Measurements from ENCODE around the gene SCMH1. TPM values are rescaled to one million over a fixed set of nuclear protein-coding genes. Genes with fewer than 3 reads are reported as not detected.
A peak's percentile ranks its signal among the peaks of the same experiment; 100 is the strongest.

Gene SCMH1
- total RNA-seq, 1 experiment from 2014 or later = 19.4 TPM

DNA sequence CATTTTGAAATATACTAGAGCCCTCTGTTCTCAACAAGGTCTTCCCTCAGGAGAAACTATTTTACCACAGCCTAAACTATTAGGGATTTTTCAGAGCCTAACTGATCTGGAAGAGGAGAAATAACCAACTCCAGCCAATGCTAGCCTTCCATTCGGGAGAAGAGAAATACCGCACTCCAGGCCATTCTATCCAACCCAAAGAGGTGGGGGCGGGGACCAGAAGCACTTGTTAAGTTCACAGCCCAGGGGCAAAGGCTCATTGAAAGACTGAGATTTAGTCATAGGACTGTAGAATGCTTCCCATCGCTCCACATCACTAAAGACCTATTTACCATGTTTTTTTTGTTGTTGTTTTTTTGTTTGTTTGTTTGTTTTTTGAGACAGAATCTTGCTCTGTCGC lies 185.2 kb downstream of the SCMH1 start (continued):
- TF ChIP-seq, protein P1, sequence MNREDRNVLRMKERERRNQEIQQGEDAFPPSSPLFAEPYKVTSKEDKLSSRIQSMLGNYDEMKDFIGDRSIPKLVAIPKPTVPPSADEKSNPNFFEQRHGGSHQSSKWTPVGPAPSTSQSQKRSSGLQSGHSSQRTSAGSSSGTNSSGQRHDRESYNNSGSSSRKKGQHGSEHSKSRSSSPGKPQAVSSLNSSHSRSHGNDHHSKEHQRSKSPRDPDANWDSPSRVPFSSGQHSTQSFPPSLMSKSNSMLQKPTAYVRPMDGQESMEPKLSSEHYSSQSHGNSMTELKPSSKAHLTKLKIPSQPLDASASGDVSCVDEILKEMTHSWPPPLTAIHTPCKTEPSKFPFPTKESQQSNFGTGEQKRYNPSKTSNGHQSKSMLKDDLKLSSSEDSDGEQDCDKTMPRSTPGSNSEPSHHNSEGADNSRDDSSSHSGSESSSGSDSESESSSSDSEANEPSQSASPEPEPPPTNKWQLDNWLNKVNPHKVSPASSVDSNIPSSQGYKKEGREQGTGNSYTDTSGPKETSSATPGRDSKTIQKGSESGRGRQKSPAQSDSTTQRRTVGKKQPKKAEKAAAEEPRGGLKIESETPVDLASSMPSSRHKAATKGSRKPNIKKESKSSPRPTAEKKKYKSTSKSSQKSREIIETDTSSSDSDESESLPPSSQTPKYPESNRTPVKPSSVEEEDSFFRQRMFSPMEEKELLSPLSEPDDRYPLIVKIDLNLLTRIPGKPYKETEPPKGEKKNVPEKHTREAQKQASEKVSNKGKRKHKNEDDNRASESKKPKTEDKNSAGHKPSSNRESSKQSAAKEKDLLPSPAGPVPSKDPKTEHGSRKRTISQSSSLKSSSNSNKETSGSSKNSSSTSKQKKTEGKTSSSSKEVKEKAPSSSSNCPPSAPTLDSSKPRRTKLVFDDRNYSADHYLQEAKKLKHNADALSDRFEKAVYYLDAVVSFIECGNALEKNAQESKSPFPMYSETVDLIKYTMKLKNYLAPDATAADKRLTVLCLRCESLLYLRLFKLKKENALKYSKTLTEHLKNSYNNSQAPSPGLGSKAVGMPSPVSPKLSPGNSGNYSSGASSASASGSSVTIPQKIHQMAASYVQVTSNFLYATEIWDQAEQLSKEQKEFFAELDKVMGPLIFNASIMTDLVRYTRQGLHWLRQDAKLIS (CRISPR knock-in tag; IDR thresholded peaks at IDR 0.05; ENCODE audit: borderline replicate concordance) = no peak
- no peak for TF ChIP-seq FOXK1 (CRISPR knock-in tag; IDR thresholded peaks at IDR 0.05)
- TF ChIP-seq NR2C2 (CRISPR knock-in tag; IDR thresholded peaks at IDR 0.05) = no peak
- TF ChIP-seq KAT7 (CRISPR knock-in tag; IDR thresholded peaks at IDR 0.05; ENCODE audit: borderline replicate concordance) = no peak

DNA sequence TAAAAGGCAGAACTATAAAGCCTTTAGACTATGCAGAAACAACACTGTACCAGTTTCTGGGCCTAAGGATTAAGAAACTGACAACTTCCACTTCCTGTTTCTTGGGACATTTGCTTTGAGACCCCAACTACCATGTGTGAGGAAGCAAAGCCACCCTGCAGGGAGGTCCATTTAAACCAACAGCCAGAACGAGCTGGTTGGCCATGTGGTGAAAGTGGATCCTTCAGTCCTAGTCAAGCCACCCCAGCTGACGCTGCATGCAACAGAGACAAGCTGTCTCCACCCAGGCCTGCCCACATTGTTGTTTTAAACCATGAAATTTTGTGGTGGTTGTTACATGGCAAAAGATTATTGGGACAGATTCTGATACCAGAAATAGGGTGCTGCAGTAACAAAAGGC lies 188.8 kb downstream of the SCMH1 start:
- Mint-ChIP-seq H3K27ac (peak overlapping the region; percentile 53), H3K9me3 (peaks cover 3% of the 10 kb centered on the region), H3K4me3 (no peak overlapping the region), H3K27me3 (ENCODE audit: low read depth) (no peaks in the 10 kb centered on the region), H3K36me3 (peaks cover 13% of the 10 kb centered on the region), H3K4me1 (peaks cover 4% of the 10 kb centered on the region)
- ChIA-PET POLR2A (interaction anchor here (0.5 kb wide), 1 partner anchor 33 kb away, joined by 5 read pairs; no protein-coding TSS in a partner anchor), CTCF (interaction anchor here (0.6 kb wide), 1 partner anchor 17 kb away, joined by 3 read pairs; no protein-coding TSS in a partner anchor)
- TF ChIP-seq, protein P1 (CRISPR knock-in tag; IDR thresholded peaks at IDR 0.05; ENCODE audit: borderline replicate concordance) = no peak
- TF ChIP-seq MYBL2 (CRISPR knock-in tag; IDR thresholded peaks at IDR 0.05) = no peak
- no peak for TF ChIP-seq JAZF1 (CRISPR knock-in tag; IDR thresholded peaks at IDR 0.05)
- TF ChIP-seq, protein P2, sequence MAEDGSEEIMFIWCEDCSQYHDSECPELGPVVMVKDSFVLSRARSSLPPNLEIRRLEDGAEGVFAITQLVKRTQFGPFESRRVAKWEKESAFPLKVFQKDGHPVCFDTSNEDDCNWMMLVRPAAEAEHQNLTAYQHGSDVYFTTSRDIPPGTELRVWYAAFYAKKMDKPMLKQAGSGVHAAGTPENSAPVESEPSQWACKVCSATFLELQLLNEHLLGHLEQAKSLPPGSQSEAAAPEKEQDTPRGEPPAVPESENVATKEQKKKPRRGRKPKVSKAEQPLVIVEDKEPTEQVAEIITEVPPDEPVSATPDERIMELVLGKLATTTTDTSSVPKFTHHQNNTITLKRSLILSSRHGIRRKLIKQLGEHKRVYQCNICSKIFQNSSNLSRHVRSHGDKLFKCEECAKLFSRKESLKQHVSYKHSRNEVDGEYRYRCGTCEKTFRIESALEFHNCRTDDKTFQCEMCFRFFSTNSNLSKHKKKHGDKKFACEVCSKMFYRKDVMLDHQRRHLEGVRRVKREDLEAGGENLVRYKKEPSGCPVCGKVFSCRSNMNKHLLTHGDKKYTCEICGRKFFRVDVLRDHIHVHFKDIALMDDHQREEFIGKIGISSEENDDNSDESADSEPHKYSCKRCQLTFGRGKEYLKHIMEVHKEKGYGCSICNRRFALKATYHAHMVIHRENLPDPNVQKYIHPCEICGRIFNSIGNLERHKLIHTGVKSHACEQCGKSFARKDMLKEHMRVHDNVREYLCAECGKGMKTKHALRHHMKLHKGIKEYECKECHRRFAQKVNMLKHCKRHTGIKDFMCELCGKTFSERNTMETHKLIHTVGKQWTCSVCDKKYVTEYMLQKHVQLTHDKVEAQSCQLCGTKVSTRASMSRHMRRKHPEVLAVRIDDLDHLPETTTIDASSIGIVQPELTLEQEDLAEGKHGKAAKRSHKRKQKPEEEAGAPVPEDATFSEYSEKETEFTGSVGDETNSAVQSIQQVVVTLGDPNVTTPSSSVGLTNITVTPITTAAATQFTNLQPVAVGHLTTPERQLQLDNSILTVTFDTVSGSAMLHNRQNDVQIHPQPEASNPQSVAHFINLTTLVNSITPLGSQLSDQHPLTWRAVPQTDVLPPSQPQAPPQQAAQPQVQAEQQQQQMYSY (CRISPR knock-in tag; IDR thresholded peaks at IDR 0.05) = no peak
- TF ChIP-seq TEAD1 (CRISPR knock-in tag; IDR thresholded peaks at IDR 0.05) = no peak
- no peak for TF ChIP-seq EMX1 (CRISPR knock-in tag; IDR thresholded peaks at IDR 0.05)
- TF ChIP-seq, protein P3, sequence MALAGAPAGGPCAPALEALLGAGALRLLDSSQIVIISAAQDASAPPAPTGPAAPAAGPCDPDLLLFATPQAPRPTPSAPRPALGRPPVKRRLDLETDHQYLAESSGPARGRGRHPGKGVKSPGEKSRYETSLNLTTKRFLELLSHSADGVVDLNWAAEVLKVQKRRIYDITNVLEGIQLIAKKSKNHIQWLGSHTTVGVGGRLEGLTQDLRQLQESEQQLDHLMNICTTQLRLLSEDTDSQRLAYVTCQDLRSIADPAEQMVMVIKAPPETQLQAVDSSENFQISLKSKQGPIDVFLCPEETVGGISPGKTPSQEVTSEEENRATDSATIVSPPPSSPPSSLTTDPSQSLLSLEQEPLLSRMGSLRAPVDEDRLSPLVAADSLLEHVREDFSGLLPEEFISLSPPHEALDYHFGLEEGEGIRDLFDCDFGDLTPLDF (CRISPR knock-in tag; IDR thresholded peaks at IDR 0.05) = no peak
- TF ChIP-seq, protein P4, sequence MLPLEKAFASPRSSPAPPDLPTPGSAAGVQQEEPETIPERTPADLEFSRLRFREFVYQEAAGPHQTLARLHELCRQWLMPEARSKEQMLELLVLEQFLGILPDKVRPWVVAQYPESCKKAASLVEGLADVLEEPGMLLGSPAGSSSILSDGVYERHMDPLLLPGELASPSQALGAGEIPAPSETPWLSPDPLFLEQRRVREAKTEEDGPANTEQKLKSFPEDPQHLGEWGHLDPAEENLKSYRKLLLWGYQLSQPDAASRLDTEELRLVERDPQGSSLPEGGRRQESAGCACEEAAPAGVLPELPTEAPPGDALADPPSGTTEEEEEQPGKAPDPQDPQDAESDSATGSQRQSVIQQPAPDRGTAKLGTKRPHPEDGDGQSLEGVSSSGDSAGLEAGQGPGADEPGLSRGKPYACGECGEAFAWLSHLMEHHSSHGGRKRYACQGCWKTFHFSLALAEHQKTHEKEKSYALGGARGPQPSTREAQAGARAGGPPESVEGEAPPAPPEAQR (CRISPR knock-in tag; IDR thresholded peaks at IDR 0.05) = no peak
- TF ChIP-seq, protein P5, sequence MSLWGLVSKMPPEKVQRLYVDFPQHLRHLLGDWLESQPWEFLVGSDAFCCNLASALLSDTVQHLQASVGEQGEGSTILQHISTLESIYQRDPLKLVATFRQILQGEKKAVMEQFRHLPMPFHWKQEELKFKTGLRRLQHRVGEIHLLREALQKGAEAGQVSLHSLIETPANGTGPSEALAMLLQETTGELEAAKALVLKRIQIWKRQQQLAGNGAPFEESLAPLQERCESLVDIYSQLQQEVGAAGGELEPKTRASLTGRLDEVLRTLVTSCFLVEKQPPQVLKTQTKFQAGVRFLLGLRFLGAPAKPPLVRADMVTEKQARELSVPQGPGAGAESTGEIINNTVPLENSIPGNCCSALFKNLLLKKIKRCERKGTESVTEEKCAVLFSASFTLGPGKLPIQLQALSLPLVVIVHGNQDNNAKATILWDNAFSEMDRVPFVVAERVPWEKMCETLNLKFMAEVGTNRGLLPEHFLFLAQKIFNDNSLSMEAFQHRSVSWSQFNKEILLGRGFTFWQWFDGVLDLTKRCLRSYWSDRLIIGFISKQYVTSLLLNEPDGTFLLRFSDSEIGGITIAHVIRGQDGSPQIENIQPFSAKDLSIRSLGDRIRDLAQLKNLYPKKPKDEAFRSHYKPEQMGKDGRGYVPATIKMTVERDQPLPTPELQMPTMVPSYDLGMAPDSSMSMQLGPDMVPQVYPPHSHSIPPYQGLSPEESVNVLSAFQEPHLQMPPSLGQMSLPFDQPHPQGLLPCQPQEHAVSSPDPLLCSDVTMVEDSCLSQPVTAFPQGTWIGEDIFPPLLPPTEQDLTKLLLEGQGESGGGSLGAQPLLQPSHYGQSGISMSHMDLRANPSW (CRISPR knock-in tag; conservative IDR thresholded peaks at IDR 0.05; ENCODE audit: low read depth) = no peak
- no peak for TF ChIP-seq JUN (CRISPR knock-in tag; IDR thresholded peaks at IDR 0.05)
- TF ChIP-seq ZNF219 (CRISPR knock-in tag; IDR thresholded peaks at IDR 0.05; ENCODE audit: borderline replicate concordance) = no peak
- peak; percentile 52 for ATAC-seq
- no peak for DNase-seq (ENCODE audit: low spot score)
